H1 (cell line): ENCODE data around the gene MMP11. TPM values are rescaled to one million over a fixed set of nuclear protein-coding genes. Genes with fewer than 3 reads are reported as not detected.

ENCODE experiments used
- CTCF ChIA-PET: fragments of 300-600 bp; sonication (Branson Sonifier 250); formaldehyde crosslinking; loops from one replicate; lab custom pipeline; 2021; ENCODE audit not compliant: partially characterized antibody; lab: Charles Lee
- POLR2A ChIA-PET: fragments of 300-600 bp; sonication (Branson Sonifier 250); formaldehyde crosslinking; loops from one replicate; lab custom pipeline; 2021; ENCODE audit warnings: inconsistent platforms; ENCODE audit not compliant: partially characterized antibody; lab: Charles Lee
- DNase-seq, 2 experiments: peaks; one replicate each; pipeline versions ENCODE4 v3.0.0 to v3.0.0-alpha.2; 2010 to 2022; ENCODE audit warnings: low spot score in 2 of 2, low read depth in 1 of 2, mixed read lengths in 1 of 2
- FAIRE-seq: peaks from 2 replicates; lab custom pipeline; 2011; peaks lifted over from hg19 to GRCh38; lab: Jason Lieb, UNC
- H2AFZ ChIP-seq: 2 replicates; pipeline ENCODE4 v1.8.1; 2012; ENCODE audit warnings: low read length, inconsistent platforms
- H2AK5ac ChIP-seq: 2 replicates; pipeline ENCODE4 v1.6.1; 2013; ENCODE audit warnings: low read depth, low read length
- H2BK120ac ChIP-seq: replicated peaks from 2 replicates; pipeline ENCODE3; 2013; ENCODE audit warnings: low read depth, low read length, inconsistent platforms
- H2BK12ac ChIP-seq: 2 replicates; pipeline ENCODE4 v1.6.1; 2013; ENCODE audit warnings: low read depth, low read length
- H2BK15ac ChIP-seq: 2 replicates; pipeline ENCODE4 v1.6.1; 2013; ENCODE audit warnings: low read length
- H2BK20ac ChIP-seq: 2 replicates; pipeline ENCODE4 v1.6.1; 2013; ENCODE audit warnings: low read length
- H2BK5ac ChIP-seq: 2 replicates; pipeline ENCODE4 v1.6.1; 2013; ENCODE audit warnings: low read depth, low read length
- H3K14ac ChIP-seq: 2 replicates; pipeline ENCODE4 v1.6.1; 2013; ENCODE audit warnings: inconsistent platforms; ENCODE audit not compliant: insufficient read length
- H3K18ac ChIP-seq: 2 replicates; pipeline ENCODE4 v1.6.1; 2013; ENCODE audit warnings: low read length; ENCODE audit errors: extremely low read depth
- H3K23ac ChIP-seq: 2 replicates; pipeline ENCODE4 v1.6.1; 2013; ENCODE audit warnings: inconsistent platforms; ENCODE audit not compliant: insufficient read length
- H3K23me2 ChIP-seq: 2 replicates; pipeline ENCODE4 v1.6.1; 2013; ENCODE audit warnings: low read depth, low read length
- H3K27ac ChIP-seq: 2 replicates; pipeline ENCODE4 v1.6.1; 2011; ENCODE audit warnings: low read depth, low read length, inconsistent platforms
- H3K27me3 ChIP-seq, 4 experiments: replicated peaks in 1 of 4; 1 replicate in 1 of 4; 2 replicates in 3 of 4; pipeline versions ENCODE4 v1.6.1 to v1.8.1; 2011 to 2013; ENCODE audit warnings: low read length in 3 of 4, mild to moderate bottlenecking in 3 of 4, inconsistent platforms in 2 of 4, mixed read lengths in 2 of 4, moderate library complexity in 1 of 4; ENCODE audit not compliant: control insufficient read depth in 3 of 4, insufficient read depth in 3 of 4; ENCODE audit errors: extremely low read depth in 1 of 4
- H3K36me3 ChIP-seq, 4 experiments: 2 replicates each; pipeline versions ENCODE4 v1.6.1 to v1.8.1; 2011 to 2013; ENCODE audit warnings: mild to moderate bottlenecking in 4 of 4, low read length in 3 of 4, moderate library complexity in 2 of 4, control low read depth in 1 of 4, inconsistent platforms in 1 of 4; ENCODE audit not compliant: insufficient read depth in 4 of 4, control insufficient read depth in 2 of 4
- H3K4ac ChIP-seq: replicated peaks from 2 replicates; pipeline ENCODE3; 2013; ENCODE audit warnings: low read length, low read depth, mixed read lengths, inconsistent platforms; ENCODE audit not compliant: insufficient read length
- H3K4me1 ChIP-seq, 4 experiments: replicated peaks in 1 of 4; 1 replicate in 1 of 4; 2 replicates in 3 of 4; pipeline versions ENCODE4 v1.6.1 to v1.8.1; 2011 to 2013; ENCODE audit warnings: low read length in 3 of 4, inconsistent platforms in 2 of 4, mixed read lengths in 1 of 4; ENCODE audit not compliant: insufficient read depth in 4 of 4, control insufficient read depth in 3 of 4
- H3K4me2 ChIP-seq, 2 experiments: 2 replicates each; pipeline versions ENCODE4 v1.6.1 to v1.8.1; 2011 to 2013; ENCODE audit warnings: low read depth in 2 of 2, low read length in 2 of 2, control low read depth in 1 of 2, inconsistent platforms in 1 of 2, mild to moderate bottlenecking in 1 of 2; ENCODE audit not compliant: insufficient read depth in 1 of 2
- H3K4me3 ChIP-seq, 4 experiments: fragments of 200-600, 300-600 bp in 1 of 4; sonication (generic), shearing (Covaris generic), sonication (Bioruptor Twin) in 1 of 4; 2 replicates each; pipeline versions ENCODE4 v1.5.1 to v1.8.1; 2011 to 2016; ENCODE audit warnings: low read length in 4 of 4, low read depth in 3 of 4, control low read depth in 2 of 4, inconsistent platforms in 2 of 4, mild to moderate bottlenecking in 2 of 4, mixed read lengths in 1 of 4, moderate library complexity in 1 of 4; ENCODE audit not compliant: insufficient read depth in 2 of 4; ENCODE audit errors: extremely low read depth in 1 of 4
- H3K56ac ChIP-seq: replicated peaks from 2 replicates; pipeline ENCODE3; 2013; ENCODE audit warnings: low read depth, mild to moderate bottlenecking, mixed read lengths, low read length, inconsistent platforms; ENCODE audit not compliant: insufficient read length
- H3K79me1 ChIP-seq: 2 replicates; pipeline ENCODE4 v1.6.1; 2013; ENCODE audit warnings: low read depth, low read length, control low read depth
- H3K79me2 ChIP-seq, 2 experiments: 2 replicates each; pipeline versions ENCODE4 v1.6.1 to v1.8.1; 2012 to 2013; ENCODE audit warnings: low read length in 2 of 2, mild to moderate bottlenecking in 2 of 2, inconsistent platforms in 1 of 2; ENCODE audit not compliant: insufficient read depth in 2 of 2, control insufficient read depth in 1 of 2
- H3K9ac ChIP-seq, 4 experiments: replicated peaks in 1 of 4; 1 replicate in 1 of 4; 2 replicates in 3 of 4; pipeline versions ENCODE4 v1.6.1 to v1.8.1; 2011 to 2013; ENCODE audit warnings: low read depth in 3 of 4, low read length in 3 of 4, control low read depth in 2 of 4, mild to moderate bottlenecking in 2 of 4, moderate library complexity in 2 of 4, inconsistent platforms in 1 of 4; ENCODE audit errors: extremely low read depth in 1 of 4
- H3K9me3 ChIP-seq, 2 experiments: 2 replicates each; pipeline versions ENCODE4 v1.6.1 to v1.8.1; 2012 to 2013; ENCODE audit warnings: mild to moderate bottlenecking in 2 of 2, moderate library complexity in 2 of 2, control low read depth in 1 of 2, inconsistent platforms in 1 of 2, low read depth in 1 of 2, low read length in 1 of 2, mixed read lengths in 1 of 2; ENCODE audit not compliant: insufficient read depth in 2 of 2
- H4K20me1 ChIP-seq, 2 experiments: replicated peaks in 1 of 2; 2 replicates each; pipeline versions ENCODE3 to v1.8.1; 2011 to 2013; ENCODE audit warnings: inconsistent platforms in 2 of 2, low read length in 2 of 2, mild to moderate bottlenecking in 1 of 2; ENCODE audit not compliant: insufficient read depth in 2 of 2, control insufficient read depth in 1 of 2
- H4K5ac ChIP-seq: 2 replicates; pipeline ENCODE4 v1.6.1; 2013; ENCODE audit warnings: low read length, low read depth, mixed read lengths, inconsistent platforms; ENCODE audit not compliant: insufficient read length
- H4K8ac ChIP-seq: 2 replicates; pipeline ENCODE4 v1.8.0; 2013; ENCODE audit warnings: mild to moderate bottlenecking, moderate library complexity, low read length, inconsistent platforms; ENCODE audit not compliant: insufficient read depth; ENCODE audit errors: extremely low read depth
- H4K91ac ChIP-seq: replicated peaks from 2 replicates; pipeline ENCODE3; 2013; ENCODE audit warnings: low read length, mixed read lengths, inconsistent platforms; ENCODE audit not compliant: insufficient read length
- BRCA1 ChIP-seq: IDR thresholded peaks from 2 replicates; pipeline ENCODE4 v1.6.1; 2012; ENCODE audit warnings: low read depth, low read length, improper control_type of control experiment
- CHD2 ChIP-seq: IDR thresholded peaks from 2 replicates; pipeline ENCODE4 v1.6.1; 2012; ENCODE audit warnings: low read length, improper control_type of control experiment
- EGR1 ChIP-seq: IDR thresholded peaks from 2 replicates; pipeline ENCODE4 v1.6.1; 2011; ENCODE audit warnings: low read depth, low read length, borderline replicate concordance
- GTF2F1 ChIP-seq: IDR thresholded peaks from 2 replicates; pipeline ENCODE4 v1.6.1; 2012; ENCODE audit warnings: low read depth, low read length, improper control_type of control experiment, borderline replicate concordance
- JUND ChIP-seq: IDR thresholded peaks from 2 replicates; pipeline ENCODE4 v1.6.1; 2011; ENCODE audit warnings: mild to moderate bottlenecking, improper control_type of control experiment, low read length
- PHF8 ChIP-seq: fragments of 200-600 bp; sonication (generic); conservative IDR thresholded peaks from 2 replicates; pipeline ENCODE4 v1.7.1; 2012; ENCODE audit warnings: low read depth, mild to moderate bottlenecking, inconsistent platforms, low read length, moderate library complexity
- SP2 ChIP-seq: IDR thresholded peaks from 2 replicates; pipeline ENCODE4 v1.6.1; 2012; ENCODE audit warnings: mild to moderate bottlenecking, low read length, inconsistent platforms
- SP4 ChIP-seq: IDR thresholded peaks from 2 replicates; pipeline ENCODE4 v1.6.1; 2012; ENCODE audit warnings: low read length, inconsistent platforms
- TBP ChIP-seq: IDR thresholded peaks from 2 replicates; pipeline ENCODE4 v1.6.1; 2011; ENCODE audit warnings: low read depth, low read length, improper control_type of control experiment
- TEAD4 ChIP-seq: IDR thresholded peaks from 2 replicates; pipeline ENCODE4 v1.6.1; 2012; ENCODE audit warnings: low read depth, low read length, inconsistent platforms, mixed read lengths
- WGBS, 2 experiments: shearing (Covaris generic) in 1 of 2; methylation state at CpG; one replicate each; pipeline versions ENCODE4 v1.1.6 to v1.1.7; 2013 to 2015; ENCODE audit warnings: low lambda C conversion rate in 2 of 2, mixed read lengths in 2 of 2, inconsistent platforms in 1 of 2, low coverage in 1 of 2, missing lambda C conversion rate in 1 of 2; ENCODE audit not compliant: insufficient replicate concordance in 2 of 2, insufficient coverage in 1 of 2, insufficient read length in 1 of 2; ENCODE audit errors: extremely low coverage in 1 of 2, missing lambda C conversion rate in 1 of 2; 5-methylcytosine and 5-hydroxymethylcytosine counted together
- polyA plus RNA-seq, 7 experiments: library from polyadenylated mRNA; depleted of rRNA in 3 of 7; stranded (reverse) in 5 of 7; unstranded in 2 of 7; fragments of >200 nt in 5 of 7; fragments of 200-250 nt in 2 of 7; gene quantifications; 1 replicate in 5 of 7; 2 replicates in 1 of 7; 4 replicates in 1 of 7; pipeline versions ENCODE4 v1.2.1 to v1.2.3, GENCODE V29; 2011 to 2013; ENCODE audit warnings: missing spikeins in 2 of 7, mixed read lengths in 2 of 7
- total RNA-seq: library from RNA; stranded (reverse); fragmentation: NEBNext Ultra II Directional; extraction: Animal tissue kit (Norgen Biotek cat#: 25700); gene quantifications from 2 replicates; pipeline ENCODE4 v1.2.1, GENCODE V29; 2021
- TF ChIP-seq, protein P1 (sequence below): IDR thresholded peaks from 2 replicates; pipeline ENCODE4 v1.6.1; 2012; ENCODE audit warnings: inconsistent platforms
- TF ChIP-seq, protein P2 (sequence below): IDR thresholded peaks from 2 replicates; pipeline ENCODE4 v1.6.1; 2011; ENCODE audit warnings: low read depth, mild to moderate bottlenecking, low read length; ENCODE audit not compliant: insufficient read depth
- TF ChIP-seq, protein P3 (sequence below): IDR thresholded peaks from 2 replicates; pipeline ENCODE4 v1.6.1; 2012; ENCODE audit warnings: inconsistent platforms

MMP11 gene
- total and polyA plus RNA-seq, 2 of the 8 experiments (the other 6 are each of a cell fraction or from before 2014, with no cell fraction given), result 10.2 to 18.3 TPM

DNA sequence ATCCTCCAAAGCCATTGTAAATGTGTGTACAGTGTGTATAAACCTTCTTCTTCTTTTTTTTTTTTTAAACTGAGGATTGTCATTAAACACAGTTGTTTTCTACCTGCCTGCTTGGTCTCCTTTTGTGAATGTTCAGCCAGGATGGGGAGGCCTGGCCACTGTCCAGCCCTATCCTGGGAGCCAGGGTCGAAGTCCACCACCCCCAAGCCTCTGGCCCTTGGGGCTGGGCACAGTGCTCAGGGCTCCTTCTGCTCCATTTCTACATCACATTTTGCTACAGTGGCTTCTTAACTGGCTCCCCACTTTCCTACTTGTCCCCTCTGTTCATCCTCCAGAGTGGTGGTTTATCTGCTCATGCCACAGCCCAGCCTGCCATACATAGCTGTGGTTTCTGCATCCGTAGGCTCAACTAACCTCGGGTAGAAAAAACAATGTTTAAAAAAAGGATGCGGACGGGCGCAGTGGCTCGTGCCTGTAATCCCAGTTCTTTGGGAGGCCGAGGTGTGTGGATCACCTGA, 11.6 kb downstream of the MMP11 start:
- POLR2A ChIA-PET, result interaction anchor here (4.5 kb wide), 1 partner anchor 10 kb away, joined by 45 read pairs; the partner anchor contains the start of gene MMP11
- Histone ChIP-seq H3K56ac (no peak overlapping the region), H2BK20ac (no peak overlapping the region), H3K79me1 (peaks cover 3% of the 10 kb centered on the region; the same call in 1 of the 2 replicates), H3K23ac (no peak overlapping the region), H4K8ac (no peak overlapping the region), H3K4me1 (peaks cover 0 to 14% (median 4%) of the 10 kb centered on the region in 4 experiments; a peak in 6 of 7 replicates), H3K18ac (no peak overlapping the region), H4K91ac (no peak overlapping the region), H3K9me3 (no peaks in the 10 kb centered on the region), H3K36me3 (no peaks in the 10 kb centered on the region), H3K4me2 (no peak overlapping the region), H2BK120ac (no peak overlapping the region), H3K27ac (no peak overlapping the region), H2BK15ac (no peak overlapping the region), H3K4ac (no peak overlapping the region), H3K9ac (no peak overlapping the region), H2BK5ac (no peak overlapping the region), H3K23me2 (peaks cover 3% of the 10 kb centered on the region; the same call in 1 of the 2 replicates), H3K79me2 (peaks cover 15 to 19% of the 10 kb centered on the region in 2 experiments), H4K20me1 (peaks cover 2 to 5% of the 10 kb centered on the region in 2 experiments), H2BK12ac (no peak overlapping the region), H2AK5ac (no peak overlapping the region), H3K14ac (no peak overlapping the region), H2AFZ (no peak overlapping the region), H3K4me3 (no peak overlapping the region), H3K27me3 (no peaks in the 10 kb centered on the region), H4K5ac (no peak overlapping the region)
- CTCF ChIA-PET, result no interaction called here
- DNase-seq (no peak), FAIRE-seq (no peak)
- 94% methylated on average over 8 of the region's 8 CpGs; no CpG with 5 or more reads in 1 of the 2 experiments for WGBS, 2 experiments
- TF ChIP-seq EGR1 (no peak), JUND (no peak), SP4 (no peak), GTF2F1 (no peak), BRCA1 (no peak), TBP (no peak), SP2 (no peak), TEAD4 (no peak), PHF8 (no peak), CHD2 (no peak)
- TF ChIP-seq, protein P1, sequence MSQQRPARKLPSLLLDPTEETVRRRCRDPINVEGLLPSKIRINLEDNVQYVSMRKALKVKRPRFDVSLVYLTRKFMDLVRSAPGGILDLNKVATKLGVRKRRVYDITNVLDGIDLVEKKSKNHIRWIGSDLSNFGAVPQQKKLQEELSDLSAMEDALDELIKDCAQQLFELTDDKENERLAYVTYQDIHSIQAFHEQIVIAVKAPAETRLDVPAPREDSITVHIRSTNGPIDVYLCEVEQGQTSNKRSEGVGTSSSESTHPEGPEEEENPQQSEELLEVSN, result no peak
- TF ChIP-seq, protein P2, sequence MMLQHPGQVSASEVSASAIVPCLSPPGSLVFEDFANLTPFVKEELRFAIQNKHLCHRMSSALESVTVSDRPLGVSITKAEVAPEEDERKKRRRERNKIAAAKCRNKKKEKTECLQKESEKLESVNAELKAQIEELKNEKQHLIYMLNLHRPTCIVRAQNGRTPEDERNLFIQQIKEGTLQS, result no peak
- TF ChIP-seq, protein P3, sequence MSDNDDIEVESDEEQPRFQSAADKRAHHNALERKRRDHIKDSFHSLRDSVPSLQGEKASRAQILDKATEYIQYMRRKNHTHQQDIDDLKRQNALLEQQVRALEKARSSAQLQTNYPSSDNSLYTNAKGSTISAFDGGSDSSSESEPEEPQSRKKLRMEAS, result no peak
